DMS153 treated with DMSO at 0.1 percent for 48 hours (cell line): ENCODE data around the gene ADD2.

ENCODE experiments used
- DNase-seq: peaks from one replicate; lab custom pipeline; 2025; ENCODE audit not compliant: unreplicated experiment; lab: John Stamatoyannopoulos, UW

ADD2 gene

DNA sequence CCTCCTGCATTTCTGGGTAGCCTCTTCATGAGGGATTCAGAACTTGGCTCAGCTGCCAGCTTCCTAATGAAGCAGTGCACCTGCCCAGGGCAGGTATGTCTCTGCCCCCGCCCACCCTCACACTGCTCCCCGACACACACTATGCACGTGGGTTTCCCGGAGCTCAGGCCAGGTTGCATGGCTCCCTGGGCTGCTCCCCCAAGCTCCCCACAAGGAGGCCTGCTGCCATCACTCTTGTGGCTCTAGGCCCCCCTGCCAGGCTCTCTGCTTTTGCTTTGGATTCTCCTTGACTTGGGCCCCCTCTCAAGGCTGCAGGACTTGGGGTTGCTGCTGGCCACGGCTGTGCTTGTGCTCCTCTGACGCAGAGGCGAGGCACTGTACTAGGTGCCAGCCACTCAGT lies 43.6 kb downstream of the ADD2 start:
- no peak for DNase-seq

DNA sequence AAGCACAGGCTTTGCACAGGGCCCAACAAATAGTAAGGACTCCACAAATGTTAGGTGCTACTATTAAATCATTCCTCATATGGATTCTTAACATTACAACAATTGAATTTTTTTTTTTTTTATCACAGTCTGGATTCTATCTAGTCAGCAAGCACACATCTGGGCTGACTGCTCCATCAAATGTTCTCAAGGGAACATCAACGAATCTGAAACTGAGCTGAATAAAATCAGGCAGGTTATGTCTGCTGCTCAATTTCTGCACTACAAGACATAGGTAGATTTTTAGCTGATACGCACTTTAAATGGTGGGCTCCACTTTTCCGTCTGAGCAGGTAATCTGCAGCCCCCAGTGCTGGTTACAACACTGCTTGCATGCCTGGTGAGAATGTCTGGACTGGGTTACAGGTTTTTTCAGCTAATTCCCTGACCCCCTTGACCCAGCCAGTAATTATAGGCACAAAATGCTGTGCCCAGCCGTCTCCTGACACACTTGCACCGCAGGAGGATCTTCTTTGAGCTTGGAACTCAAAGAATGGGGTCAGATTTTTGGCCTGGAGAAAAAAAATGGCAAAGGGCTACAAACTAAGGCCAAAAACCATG lies 44.6 kb downstream of the ADD2 start:
- no peak for DNase-seq

DNA sequence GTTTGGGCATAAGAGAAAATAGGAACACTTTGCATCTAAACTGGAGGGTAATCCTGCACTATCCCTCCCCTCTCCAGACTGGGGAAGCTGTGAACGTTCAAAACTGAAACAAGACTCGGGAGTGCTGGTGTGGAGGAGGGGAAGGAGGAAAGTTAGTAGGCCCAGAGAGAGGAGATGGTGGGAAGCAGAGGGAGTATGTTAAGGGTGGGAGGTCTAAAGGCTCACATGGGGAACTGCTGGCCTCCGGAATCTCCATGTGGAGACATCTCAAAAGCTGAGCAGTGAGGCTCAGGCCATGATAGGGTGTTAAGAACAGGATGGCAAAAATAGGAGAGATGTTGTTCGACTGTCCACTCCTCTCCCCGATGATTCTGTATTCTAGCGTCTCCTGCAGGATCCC lies 47.9 kb downstream of the ADD2 start:
- no peak for DNase-seq

GRCh38 chr2:70719231-70719630 lies 48.8 kb downstream of the ADD2 start:
- DNase-seq, result no peak

GRCh38 chr2:70718736-70719135 lies 49.3 kb downstream of the ADD2 start:
- DNase-seq, result no peak

GRCh38 chr2:70718241-70718640 lies 49.8 kb downstream of the ADD2 start:
- DNase-seq, result no peak

DNA sequence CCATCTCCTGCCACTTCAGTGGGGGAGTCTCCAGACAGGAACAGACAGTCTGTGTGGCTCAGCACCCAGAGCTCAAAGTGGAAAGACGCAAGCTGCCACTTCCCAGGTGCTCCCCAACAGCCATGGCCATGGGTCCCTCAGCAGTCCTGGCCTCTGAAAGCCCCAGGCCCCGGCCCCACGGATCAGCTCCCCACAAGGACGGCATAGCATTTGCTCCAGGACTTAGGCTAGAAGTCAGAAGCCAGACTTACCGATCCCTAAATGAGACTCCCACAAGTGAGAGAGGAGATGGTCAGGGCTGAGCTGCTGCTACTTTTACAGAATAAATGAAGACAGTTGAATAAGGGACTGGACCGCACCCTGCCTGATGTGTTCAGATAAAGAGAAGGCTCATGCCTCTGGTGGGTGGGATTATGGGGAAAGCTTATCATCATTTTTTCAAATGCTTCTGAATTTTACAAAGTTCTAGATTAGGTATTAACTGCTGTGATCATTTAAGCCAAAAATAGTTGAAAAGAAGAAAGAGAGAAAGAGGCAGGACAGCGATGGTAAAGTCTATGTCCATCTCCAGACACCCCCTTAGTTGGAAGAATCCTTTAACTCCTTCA lies 50.5 kb downstream of the ADD2 start:
- DNase-seq, result no peak

DNA sequence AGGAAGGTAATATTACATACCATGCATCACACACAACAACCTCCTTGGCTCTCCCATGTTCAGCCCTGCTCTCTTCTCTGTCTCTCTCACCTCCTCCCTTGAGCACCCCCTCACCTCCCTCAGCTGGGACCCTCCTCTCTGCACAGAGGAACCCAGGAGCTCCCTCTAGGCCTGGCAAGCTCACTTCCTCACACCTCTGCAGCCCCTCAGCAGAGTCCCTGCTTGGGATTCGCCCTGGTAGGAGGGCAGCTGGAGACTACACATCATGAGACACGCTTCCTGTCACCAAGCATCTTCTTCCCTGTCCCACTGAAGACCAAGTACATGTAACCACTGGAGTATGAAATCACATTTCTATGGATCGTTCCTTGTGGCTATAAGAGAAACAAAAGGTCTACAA lies 51.0 kb downstream of the ADD2 start:
- DNase-seq, result no peak

- no peak for DNase-seq
These were observed 51.8 kb downstream of the ADD2 start for GRCh38 chr2:70716131-70716743.

- no peak for DNase-seq
These were observed 52.7 kb downstream of the ADD2 start for GRCh38 chr2:70715071-70715985.

- DNase-seq, result no peak
These were observed 53.7 kb downstream of the ADD2 start for GRCh38 chr2:70714141-70714905.

DNA sequence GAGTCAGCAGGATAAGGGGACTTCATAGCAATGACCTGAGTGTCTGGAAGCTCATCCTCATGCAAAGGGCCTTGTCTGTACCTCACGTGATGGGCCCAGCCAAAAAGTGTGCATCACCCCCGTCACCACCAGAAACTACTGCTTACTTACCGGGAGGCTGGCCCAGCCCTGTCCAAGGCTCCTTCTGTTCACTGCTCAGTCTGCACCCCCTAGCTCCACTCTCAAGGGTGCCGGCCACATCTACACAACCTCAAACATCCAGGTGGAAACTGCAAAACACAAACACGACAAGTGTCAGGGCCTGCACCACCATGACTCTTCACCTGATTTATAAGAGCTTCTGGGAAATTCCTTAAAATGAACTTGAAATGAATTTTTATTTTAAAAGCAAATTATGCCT lies 55.1 kb downstream of the ADD2 start:
- no peak for DNase-seq

GRCh38 chr2:70711191-70711590 lies 56.8 kb downstream of the ADD2 start:
- no peak for DNase-seq

- no peak for DNase-seq
These were observed 57.8 kb downstream of the ADD2 start for GRCh38 chr2:70710038-70710690.

DNA sequence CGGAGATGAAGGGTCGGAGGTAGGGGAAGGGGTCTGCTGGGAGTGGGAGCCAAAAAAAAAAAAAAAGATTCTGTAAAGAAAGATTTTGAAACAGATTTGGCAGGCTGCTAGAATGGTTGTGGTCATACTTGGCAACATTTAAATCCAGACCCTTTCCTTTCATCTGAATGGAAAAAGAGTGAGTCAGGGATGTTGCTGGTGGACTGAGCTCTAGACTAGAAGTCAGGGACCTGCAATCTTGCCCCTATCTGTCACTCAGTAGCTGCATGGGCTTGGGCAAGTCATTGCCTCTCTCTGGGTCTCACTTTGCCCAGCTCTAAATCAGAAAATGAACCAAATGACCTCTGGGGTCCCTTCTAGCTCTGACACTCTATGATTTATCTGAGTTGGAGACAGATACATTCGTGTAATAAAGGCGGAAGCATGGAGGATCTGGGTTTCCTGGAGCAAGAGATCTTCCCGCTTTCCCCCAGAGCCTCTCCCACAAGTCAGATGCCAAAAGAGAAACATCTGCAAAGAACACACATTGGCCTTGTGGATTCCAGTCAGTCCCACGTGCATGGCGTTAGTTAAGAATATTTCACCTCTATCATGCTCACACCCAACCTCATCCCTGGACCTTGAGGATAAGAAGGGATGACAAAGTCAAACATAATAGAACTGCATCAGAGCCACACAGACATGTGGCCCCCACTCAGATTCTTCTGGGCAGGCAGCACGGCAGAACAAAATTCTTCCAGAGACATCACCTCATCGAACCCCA lies 58.5 kb downstream of the ADD2 start:
- no peak for DNase-seq

- no peak for DNase-seq
These were observed 59.4 kb downstream of the ADD2 start for GRCh38 chr2:70708376-70709199.

DNA sequence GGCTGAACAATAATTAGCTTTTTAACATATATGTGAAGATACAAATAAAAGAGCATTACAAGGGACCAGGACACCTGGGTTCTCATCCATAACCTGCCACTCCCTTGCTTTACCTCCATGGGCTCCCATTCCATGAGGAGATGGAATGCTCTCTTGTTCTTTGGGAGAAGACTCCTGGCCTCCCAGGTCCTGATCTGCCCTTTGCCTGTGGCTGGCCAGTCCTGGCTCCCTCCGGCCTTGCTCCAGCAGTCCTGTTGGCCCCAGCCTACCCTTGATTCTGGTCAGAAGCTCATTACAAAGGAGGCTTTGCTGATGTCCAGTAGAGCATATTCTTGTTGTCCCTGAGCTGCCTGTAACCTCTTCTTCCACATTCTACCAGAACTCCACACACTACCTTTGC lies 60.3 kb downstream of the ADD2 start:
- DNase-seq, result no peak

- no peak for DNase-seq
These were observed 61.8 kb downstream of the ADD2 start for GRCh38 chr2:70706026-70706795.
